Activated naive CD8-positive, alpha-beta T cell treated with anti-CD3 and anti-CD28 coated beads, Interleukin-2, amount 10 ng/mL, durations not matched to agents 7 days and 5 days (primary cell): Measurements from ENCODE around the gene MYPOP. TPM values are rescaled to one million over a fixed set of nuclear protein-coding genes. Genes with fewer than 3 reads are reported as not detected.
"Not testable (repeated sequence)": the region's sequence is repeated elsewhere in the genome, so short reads cannot be mapped to it uniquely, and the experiment has no call there.

Experiments used
- ATAC-seq: fragments of 150-1000 bp; cut with Tn5 transposase; one replicate; pipeline ENCODE4 v1.10.0; 2021; ENCODE audit warnings: low read depth, moderate library complexity
- POLR2A ChIA-PET: fragments of 350-600 bp; sonication (Branson Sonifier 250); formaldehyde crosslinking; loops from one replicate; lab custom pipeline; 2021; ENCODE audit warnings: antibody characterized with exemption; lab: Charles Lee
- DNase-seq: peaks from one replicate; pipeline ENCODE4 v3.0.0; 2021
- H3K27ac Mint-ChIP-seq: one replicate; pipeline ENCODE4 v1.8.0; 2022; ENCODE audit warnings: mild to moderate bottlenecking, mixed read lengths
- H3K27me3 Mint-ChIP-seq: one replicate; pipeline ENCODE4 v1.8.0; 2022; ENCODE audit warnings: mild to moderate bottlenecking, moderate library complexity, mixed read lengths
- H3K36me3 Mint-ChIP-seq: one replicate; pipeline ENCODE4 v1.8.0; 2021; ENCODE audit warnings: mild to moderate bottlenecking, mixed read lengths
- H3K4me1 Mint-ChIP-seq: one replicate; pipeline ENCODE4 v1.8.0; 2021; ENCODE audit warnings: mixed read lengths
- H3K4me3 Mint-ChIP-seq: one replicate; pipeline ENCODE4 v1.8.0; 2022; ENCODE audit warnings: mild to moderate bottlenecking, moderate library complexity, mixed read lengths
- H3K9me3 Mint-ChIP-seq: one replicate; pipeline ENCODE4 v1.8.0; 2021; ENCODE audit warnings: mixed read lengths
- total RNA-seq, 2 experiments: library from RNA; stranded (reverse); gene quantifications; one replicate each; pipeline ENCODE4 v1.2.3, GENCODE V29; 2021

MYPOP gene
- total RNA-seq, 2 experiments from 2014 or later, result 12.0 to 12.5 TPM

DNA sequence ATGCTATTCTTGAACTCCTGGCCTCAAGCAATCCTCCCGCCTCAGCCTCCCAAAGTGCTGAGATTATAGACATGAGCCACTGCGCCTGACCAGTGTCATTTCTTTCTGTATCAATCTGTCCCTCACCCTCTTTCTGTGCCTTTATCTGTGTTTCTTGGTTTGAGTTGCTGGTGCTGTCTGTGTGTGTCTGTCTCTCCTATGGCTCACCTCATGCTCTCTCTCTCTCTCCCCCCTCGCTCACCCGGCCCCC is 26.3 kb downstream of the MYPOP start:
- DNase-seq, result no peak
- Mint-ChIP-seq H3K9me3 (no peaks in the 10 kb centered on the region), H3K4me3 (no peak overlapping the region), H3K27ac (peak overlapping the region; percentile 13), H3K27me3 (peaks cover 24% of the 10 kb centered on the region), H3K36me3 (no peaks in the 10 kb centered on the region), H3K4me1 (peaks cover 10% of the 10 kb centered on the region)
- ATAC-seq, result peak; percentile 47
- POLR2A ChIA-PET, result no interaction called here

DNA sequence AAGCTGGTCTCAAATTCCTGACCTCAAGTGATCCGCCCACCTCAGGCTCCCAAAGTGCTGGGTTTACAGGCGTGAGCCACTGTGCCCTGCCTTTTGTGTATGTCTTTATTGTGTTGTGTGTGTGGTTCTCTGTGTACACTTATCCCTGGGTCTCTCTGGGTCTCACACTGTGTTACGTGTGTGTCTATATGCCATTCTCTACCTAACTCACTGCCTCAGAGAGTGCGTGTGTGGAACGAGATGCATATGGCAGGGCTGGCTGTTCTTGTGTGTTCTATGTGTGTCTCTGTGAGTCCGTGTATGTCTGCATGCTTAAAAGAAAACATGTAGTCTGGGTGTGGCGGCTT is 27.8 kb downstream of the MYPOP start:
- POLR2A ChIA-PET, result no interaction called here
- peaks cover 24% of the 10 kb centered on the region for H3K27me3 Mint-ChIP-seq
- no peak for DNase-seq
- no peak overlapping the region for H3K27ac Mint-ChIP-seq
- H3K4me3 Mint-ChIP-seq, result no peak overlapping the region
- no peak for ATAC-seq
- H3K4me1 Mint-ChIP-seq, result peaks cover 10% of the 10 kb centered on the region
- no peaks in the 10 kb centered on the region for H3K36me3 Mint-ChIP-seq
- H3K9me3 Mint-ChIP-seq, result no peaks in the 10 kb centered on the region

DNA sequence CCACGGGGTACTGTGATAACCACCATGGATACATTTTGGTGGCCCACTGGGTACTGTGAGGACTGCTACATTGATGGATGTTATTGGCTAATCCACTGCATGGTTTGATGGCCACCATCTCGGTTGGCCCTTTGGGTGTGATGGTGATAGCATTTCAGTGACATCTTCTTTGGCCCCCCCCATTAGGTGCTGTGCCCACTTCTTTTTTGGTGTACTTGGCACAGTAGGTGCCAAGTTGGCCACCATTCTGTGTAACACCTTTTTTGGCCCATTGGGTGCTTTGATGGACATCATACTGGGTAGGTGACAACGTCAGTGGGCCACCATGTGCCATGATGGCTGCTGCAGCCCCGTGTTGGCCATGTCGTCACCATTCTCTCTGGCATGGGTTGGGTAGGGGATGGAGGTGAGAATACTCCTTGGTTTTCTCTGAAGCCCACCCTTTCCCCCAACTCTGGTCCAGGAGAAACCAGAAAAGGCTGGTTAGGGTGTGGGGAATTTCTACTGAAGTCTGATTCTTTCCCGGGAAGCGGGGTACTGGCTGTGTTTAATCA is 29.1 kb downstream of the MYPOP start:
- Mint-ChIP-seq H3K9me3 (no peaks in the 10 kb centered on the region), H3K27me3 (peaks cover 21% of the 10 kb centered on the region), H3K36me3 (no peaks in the 10 kb centered on the region), H3K4me3 (no peak overlapping the region), H3K27ac (no peak overlapping the region), H3K4me1 (peaks cover 7% of the 10 kb centered on the region)
- ATAC-seq, result no peak
- POLR2A ChIA-PET, result no interaction called here
- DNase-seq, result no peak

DNA sequence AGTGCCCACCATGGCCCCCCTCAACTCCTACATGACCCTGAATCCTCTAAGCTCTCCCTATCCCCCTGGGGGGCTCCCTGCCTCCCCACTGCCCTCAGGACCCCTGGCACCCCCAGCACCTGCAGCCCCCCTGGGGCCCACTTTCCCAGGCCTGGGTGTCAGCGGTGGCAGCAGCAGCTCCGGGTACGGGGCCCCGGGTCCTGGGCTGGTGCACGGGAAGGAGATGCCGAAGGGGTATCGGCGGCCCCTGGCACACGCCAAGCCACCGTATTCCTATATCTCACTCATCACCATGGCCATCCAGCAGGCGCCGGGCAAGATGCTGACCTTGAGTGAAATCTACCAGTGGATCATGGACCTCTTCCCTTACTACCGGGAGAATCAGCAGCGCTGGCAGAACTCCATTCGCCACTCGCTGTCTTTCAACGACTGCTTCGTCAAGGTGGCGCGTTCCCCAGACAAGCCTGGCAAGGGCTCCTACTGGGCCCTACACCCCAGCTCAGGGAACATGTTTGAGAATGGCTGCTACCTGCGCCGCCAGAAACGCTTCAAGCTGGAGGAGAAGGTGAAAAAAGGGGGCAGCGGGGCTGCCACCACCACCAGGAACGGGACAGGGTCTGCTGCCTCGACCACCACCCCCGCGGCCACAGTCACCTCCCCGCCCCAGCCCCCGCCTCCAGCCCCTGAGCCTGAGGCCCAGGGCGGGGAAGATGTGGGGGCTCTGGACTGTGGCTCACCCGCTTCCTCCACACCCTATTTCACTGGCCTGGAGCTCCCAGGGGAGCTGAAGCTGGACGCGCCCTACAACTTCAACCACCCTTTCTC is 30.1 kb downstream of the MYPOP start:
- Mint-ChIP-seq H3K9me3 (no peaks in the 10 kb centered on the region), H3K36me3 (no peaks in the 10 kb centered on the region), H3K4me3 (no peak overlapping the region), H3K4me1 (peaks cover 6% of the 10 kb centered on the region), H3K27ac (no peak overlapping the region), H3K27me3 (peaks cover 23% of the 10 kb centered on the region)
- POLR2A ChIA-PET, result no interaction called here
- ATAC-seq (no peak), DNase-seq (no peak)

DNA sequence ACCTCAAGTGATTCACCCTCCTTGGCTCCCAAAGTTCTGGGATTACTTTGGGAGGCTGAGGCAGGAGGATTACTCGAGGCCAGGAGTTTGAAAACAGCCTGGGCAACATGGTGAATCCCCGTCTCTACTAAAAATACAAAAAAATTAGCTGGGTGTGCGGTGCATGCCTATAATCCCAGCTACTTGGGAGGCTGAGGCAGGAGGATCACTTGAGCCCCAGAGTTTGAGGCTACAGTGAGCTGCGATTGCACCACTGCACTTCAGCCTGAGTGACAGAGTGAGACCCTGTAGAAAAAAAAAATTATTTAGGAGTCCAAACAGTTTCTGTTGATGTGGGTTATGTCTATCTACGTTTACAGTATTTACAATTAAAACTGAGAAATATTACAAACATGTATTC is 31.6 kb downstream of the MYPOP start:
- POLR2A ChIA-PET, result interaction anchor here (0.7 kb wide), 1 partner anchor 179 kb away, joined by 3 read pairs; the partner anchor contains the start of gene QPCTL
- Mint-ChIP-seq H3K27me3 (peaks cover 23% of the 10 kb centered on the region), H3K4me1 (no peaks in the 10 kb centered on the region), H3K9me3 (no peaks in the 10 kb centered on the region), H3K36me3 (no peaks in the 10 kb centered on the region), H3K27ac (no peak overlapping the region), H3K4me3 (no peak overlapping the region)
- no peak for ATAC-seq
- no peak for DNase-seq

DNA sequence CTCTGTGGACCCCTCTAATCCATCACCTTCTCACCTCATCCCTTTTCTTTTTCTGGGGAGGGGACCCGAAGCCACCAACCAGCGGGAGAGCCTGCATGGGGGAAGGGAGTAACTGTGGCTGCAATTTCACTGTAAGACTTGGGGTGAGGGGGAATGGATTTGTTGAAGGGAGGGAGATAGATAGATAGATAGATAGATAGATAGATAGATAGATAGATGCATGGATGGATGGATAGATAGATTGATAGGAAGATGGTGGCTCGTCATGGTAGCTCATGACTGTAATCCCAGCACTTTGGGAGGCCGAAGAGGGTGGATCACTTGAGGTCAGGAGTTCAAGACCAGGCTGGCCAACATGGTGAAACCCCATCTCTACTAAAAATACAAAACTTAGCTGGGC is 35.2 kb downstream of the MYPOP start:
- H3K27ac Mint-ChIP-seq, ATAC-seq, H3K4me3 Mint-ChIP-seq, H3K4me1 Mint-ChIP-seq, DNase-seq, H3K9me3 Mint-ChIP-seq, POLR2A ChIA-PET, H3K36me3 Mint-ChIP-seq: not testable (repeated sequence)
- peaks cover 40% of the 10 kb centered on the region for H3K27me3 Mint-ChIP-seq

DNA sequence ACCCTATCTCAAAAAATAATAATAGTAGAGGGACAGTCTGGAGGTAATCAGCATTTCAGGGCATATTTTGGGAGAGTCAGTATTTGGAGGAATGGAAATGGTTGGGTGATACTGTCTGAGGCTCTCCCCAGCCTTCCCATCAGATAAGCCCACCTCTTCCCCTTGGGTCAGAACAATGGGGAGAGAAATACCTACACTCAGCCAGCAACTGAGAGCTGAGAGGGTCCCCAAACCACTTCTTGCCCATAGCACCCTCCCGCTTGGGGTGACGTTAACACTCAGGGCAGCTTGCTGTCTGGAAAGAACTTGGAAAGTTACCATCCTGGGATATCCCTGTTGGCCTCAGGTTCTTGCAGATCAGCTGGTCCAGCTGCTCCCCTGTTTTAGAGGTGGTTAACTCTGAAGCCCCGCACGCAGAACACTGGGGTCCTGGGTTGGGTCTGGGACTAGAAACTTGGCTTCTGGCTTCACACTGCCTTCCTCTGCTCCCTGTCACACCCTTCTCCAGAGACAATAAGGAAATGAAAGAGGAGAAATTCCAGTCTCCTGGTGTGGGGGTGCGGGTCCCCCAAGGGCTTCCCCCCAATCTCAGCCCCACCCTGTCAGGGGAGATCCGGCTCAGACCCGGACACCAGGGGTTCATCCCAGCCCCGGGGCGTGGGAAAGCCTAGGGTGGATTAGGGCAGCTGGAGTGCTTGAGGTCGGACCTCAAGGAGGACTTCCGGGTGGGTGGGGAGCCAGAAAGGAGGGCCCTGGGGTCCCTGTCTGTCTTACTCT is 35.8 kb downstream of the MYPOP start:
- Mint-ChIP-seq H3K4me1 (peaks cover 11% of the 10 kb centered on the region), H3K4me3 (no peak overlapping the region), H3K36me3 (no peaks in the 10 kb centered on the region), H3K27ac (no peak overlapping the region), H3K9me3 (no peaks in the 10 kb centered on the region), H3K27me3 (peaks cover 39% of the 10 kb centered on the region)
- DNase-seq, result no peak
- no peak for ATAC-seq
- POLR2A ChIA-PET, result no interaction called here

DNA sequence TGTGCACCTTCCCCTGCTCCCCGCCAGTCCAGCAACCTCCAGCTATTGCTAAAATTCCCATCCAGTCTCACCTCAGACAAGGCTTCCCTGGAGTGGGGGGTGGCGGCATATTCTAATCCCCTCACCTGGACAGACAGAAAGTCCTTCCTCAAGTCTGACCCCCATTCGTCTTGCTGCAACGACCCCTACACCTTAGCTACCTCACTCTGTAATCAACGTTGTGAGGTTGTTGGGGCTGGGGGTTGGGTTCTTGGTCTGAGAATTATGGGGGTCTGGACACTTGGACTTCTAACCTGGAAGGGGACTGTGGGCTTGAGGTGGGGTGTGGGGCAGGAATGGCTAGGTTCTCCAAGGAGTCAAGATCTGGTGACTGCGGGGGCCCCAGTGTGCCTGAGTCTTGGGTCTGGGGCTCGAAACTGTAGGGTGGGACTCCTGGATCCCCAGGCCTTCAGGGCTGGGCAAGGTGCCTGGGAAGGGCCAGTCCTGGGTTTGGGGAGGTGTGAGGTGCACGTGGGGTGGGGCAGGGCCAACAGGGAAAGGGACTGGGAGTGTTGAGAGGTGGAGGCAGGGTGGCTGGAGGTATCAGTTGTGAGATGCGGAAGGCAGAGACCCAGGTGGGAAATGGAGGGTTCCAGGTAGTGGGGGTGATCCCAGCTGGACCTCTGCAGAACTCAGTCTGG is 37.0 kb downstream of the MYPOP start:
- Mint-ChIP-seq H3K4me3 (peak overlapping the region; percentile 28), H3K36me3 (no peaks in the 10 kb centered on the region), H3K27ac (no peak overlapping the region), H3K4me1 (peaks cover 14% of the 10 kb centered on the region), H3K27me3 (peaks cover 39% of the 10 kb centered on the region), H3K9me3 (no peaks in the 10 kb centered on the region)
- DNase-seq, result no peak
- ATAC-seq, result no peak
- POLR2A ChIA-PET, result interaction anchor here (4.0 kb wide), 1 partner anchor 21 kb away, joined by 30 read pairs; the partner anchor contains the start of gene IRF2BP1

DNA sequence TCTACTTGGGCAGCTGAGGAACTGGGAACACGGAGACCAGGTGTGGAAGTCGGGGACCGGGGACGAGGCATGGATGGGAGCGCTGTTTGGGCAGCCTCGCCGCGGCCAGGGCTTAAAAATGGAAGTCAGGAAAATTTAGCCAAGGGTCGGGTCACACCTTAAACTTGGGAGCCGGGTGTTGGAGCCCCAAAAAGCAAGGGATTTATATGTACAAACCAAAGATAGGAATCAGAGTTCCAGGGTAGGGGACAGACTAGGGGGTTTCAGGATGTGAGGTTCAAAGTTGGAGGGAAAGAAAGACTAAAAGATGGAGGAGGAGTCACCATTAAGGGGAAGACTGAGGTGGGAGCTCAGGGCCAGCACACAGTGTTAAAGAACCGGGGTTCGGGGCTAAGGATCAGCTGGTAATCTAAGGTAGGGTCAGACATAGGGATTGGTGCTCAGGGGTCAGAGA is 37.8 kb downstream of the MYPOP start:
- peak overlapping the region; percentile 31 for H3K4me3 Mint-ChIP-seq
- no peaks in the 10 kb centered on the region for H3K9me3 Mint-ChIP-seq
- H3K27me3 Mint-ChIP-seq, result peaks cover 39% of the 10 kb centered on the region
- POLR2A ChIA-PET, result interaction anchor here (4.0 kb wide), 1 partner anchor 22 kb away, joined by 30 read pairs; the partner anchor contains the start of gene IRF2BP1
- ATAC-seq (no peak), DNase-seq (no peak)
- peaks cover 14% of the 10 kb centered on the region for H3K4me1 Mint-ChIP-seq
- H3K27ac Mint-ChIP-seq, result no peak overlapping the region
- no peaks in the 10 kb centered on the region for H3K36me3 Mint-ChIP-seq

DNA sequence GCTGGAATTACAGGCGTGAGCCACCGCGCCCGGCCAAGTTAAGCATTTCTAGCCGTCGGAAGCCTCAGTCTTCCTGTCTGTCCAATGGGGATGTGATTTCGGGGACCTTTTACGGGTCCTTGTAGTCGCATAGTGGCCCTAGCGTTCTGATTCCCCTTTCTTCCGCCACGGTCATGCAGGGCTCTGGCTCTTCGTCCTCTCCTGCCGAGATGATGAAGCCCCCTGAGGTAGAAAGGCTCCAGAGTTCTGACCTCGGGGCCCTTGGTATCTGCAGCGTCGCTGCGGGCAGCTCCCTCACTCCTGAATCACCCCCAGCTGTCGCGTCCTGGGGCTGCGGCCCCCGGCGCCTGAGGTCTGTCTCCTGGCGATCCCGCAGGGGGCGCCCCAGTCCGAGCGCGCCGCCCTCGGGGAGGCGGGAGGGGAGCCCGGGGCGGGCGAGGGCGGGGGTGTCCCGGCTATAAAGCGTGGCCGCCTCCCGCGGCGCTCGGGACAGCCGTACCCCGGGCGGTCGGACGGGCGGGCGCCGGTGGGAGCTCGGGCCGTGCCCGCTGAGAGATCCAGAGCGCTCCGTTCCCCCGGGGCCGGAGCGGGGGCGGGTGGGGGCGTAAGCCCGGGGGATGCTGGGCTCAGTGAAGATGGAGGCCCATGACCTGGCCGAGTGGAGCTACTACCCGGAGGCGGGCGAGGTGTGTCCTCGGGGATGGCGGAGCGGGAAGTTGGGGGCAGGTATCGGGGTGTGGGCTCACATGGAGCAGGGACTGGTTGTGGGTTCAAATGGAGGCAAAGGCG is 38.4 kb downstream of the MYPOP start, which contains the start of gene FOXA3:
Gene FOXA3 (plus strand): TSS at position 487 of the 789 bp plus-strand sequence. CDS start 131 bp downstream, at position 618.
- Mint-ChIP-seq H3K9me3 (no peaks in the 10 kb centered on the region), H3K27ac (peak within 1 kb of the TSS; percentile 97), H3K36me3 (peaks cover 3% of the 10 kb centered on the region), H3K4me1 (peaks cover 16% of the 10 kb centered on the region), H3K27me3 (peaks cover 39% of the 10 kb centered on the region), H3K4me3 (peak within 1 kb of the TSS; percentile 91)
- POLR2A ChIA-PET, result interaction anchor here (0.9 to 4.0 kb wide), 7 partner anchors 13 to 172 kb away, joined by 3 to 30 read pairs (median 3); partner anchors contain the start of genes CCDC61, IRF2BP1, QPCTL and SIX5
- peak; percentile 19 for ATAC-seq
- DNase-seq, result peak; percentile 78

DNA sequence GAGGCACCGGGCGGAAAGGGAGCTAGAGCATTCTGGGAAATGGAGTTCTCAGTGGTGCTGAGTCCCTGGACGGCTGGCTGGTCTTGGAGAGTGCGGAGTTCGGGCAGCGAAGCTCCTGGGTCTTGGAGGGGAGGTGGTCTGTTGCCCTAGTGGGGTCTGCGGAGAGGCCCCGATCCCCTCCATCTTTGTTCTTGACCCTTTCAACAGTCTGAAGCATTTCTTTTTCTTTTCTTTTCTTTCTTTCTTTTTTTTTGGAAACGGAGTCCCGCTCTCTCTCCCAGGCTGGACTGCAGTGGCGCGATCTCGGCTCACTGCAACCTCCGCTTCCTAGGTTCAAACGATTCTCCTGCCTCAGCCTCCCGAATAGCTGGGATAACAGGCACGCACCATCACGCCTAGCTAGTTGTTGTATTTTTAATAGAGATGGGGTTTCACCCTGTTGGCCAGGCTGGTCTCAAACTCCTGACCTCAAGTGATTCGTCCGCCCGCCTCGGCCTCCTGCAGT is 39.0 kb downstream of the MYPOP start:
- peaks cover 16% of the 10 kb centered on the region for H3K4me1 Mint-ChIP-seq
- no peak for DNase-seq
- POLR2A ChIA-PET, result interaction anchor here (0.6 to 4.0 kb wide), 8 partner anchors 12 to 171 kb away, joined by 3 to 30 read pairs (median 4); partner anchors contain the start of genes CCDC61, IRF2BP1, QPCTL and SIX5
- H3K27me3 Mint-ChIP-seq, result peaks cover 39% of the 10 kb centered on the region
- peaks cover 3% of the 10 kb centered on the region for H3K36me3 Mint-ChIP-seq
- peak overlapping the region; percentile 97 for H3K27ac Mint-ChIP-seq
- no peak for ATAC-seq
- peak overlapping the region; percentile 91 for H3K4me3 Mint-ChIP-seq
- no peaks in the 10 kb centered on the region for H3K9me3 Mint-ChIP-seq
